GM18907 (cell line): Measurements from ENCODE around the gene BTBD7.

Experiments
- ATAC-seq: cut with Tn5 transposase; IDR thresholded peaks from one replicate; pipeline ENCODE4 v1.9.1; 2021; ENCODE audit warnings: mild to moderate bottlenecking, moderate library complexity; ENCODE audit not compliant: unreplicated experiment

Gene BTBD7

DNA sequence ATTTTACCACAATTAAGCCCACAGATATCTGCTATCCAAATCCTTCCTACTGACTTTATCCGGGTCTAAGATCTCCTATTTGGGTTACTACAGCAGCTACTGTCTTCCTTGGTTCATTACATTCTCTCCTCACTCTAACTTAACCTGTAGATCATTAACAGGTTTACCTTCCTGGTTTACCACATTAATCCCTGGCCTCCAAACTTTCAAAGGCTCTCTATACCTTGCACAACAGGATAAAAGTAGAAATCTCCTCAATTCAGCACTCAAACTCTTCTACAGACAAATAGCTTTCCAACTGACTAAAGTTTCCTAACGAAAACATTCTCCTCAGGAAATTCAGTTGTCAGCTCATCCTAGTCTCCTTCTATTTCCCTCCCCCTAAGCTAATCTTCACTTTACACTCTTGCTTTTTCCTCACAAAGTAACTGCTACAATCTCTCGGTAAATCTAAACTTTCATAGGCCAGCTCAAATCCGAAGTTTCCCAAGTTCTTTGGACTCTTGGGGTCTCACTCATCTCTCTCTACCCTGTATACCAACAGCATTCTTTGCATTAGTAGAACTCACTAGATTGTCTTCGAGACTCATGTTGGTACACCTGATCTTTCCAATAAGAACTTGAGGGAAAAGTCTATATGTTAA is 2.7 kb downstream of the BTBD7 start:
- ATAC-seq: no peak

DNA sequence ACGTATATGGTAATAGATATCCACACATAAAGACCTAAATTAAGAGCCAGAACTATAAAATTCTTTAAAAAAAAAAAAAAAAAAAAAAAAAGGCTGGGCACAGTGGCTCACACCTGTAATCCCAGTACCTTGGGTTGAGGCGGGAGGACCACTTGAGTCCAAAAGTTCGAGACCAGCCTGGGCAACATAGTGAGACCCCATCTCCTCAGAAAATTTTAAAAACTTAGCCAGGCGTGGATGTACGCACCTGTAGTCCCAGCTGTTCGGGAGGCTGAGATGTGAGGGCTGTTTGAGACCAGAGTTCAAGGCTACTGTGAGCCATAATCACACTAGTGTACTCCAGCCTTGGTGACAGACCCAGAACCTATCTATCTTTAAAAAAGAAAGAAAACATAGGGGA is 4.3 kb downstream of the BTBD7 start:
- no peak for ATAC-seq

DNA sequence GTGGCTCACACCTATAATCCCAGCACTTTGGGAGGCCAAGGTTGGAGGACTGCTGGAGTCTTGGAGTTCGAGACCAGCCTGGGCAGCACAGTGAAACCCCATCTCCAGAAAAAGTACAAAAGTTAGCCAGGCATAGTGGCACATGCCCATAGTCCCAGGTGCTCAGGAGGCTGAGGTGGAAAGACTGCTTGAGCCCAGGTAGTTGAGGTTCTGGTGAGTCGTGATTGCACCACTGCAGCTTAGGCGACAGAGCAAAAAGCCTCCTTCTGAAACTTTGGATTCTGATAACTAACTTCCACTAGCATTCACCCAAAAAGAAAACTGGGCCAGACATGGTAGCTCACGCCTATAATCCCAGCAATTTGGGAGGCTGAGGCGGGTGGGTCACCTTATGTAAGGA is 6.6 kb downstream of the BTBD7 start:
- ATAC-seq: no peak

DNA sequence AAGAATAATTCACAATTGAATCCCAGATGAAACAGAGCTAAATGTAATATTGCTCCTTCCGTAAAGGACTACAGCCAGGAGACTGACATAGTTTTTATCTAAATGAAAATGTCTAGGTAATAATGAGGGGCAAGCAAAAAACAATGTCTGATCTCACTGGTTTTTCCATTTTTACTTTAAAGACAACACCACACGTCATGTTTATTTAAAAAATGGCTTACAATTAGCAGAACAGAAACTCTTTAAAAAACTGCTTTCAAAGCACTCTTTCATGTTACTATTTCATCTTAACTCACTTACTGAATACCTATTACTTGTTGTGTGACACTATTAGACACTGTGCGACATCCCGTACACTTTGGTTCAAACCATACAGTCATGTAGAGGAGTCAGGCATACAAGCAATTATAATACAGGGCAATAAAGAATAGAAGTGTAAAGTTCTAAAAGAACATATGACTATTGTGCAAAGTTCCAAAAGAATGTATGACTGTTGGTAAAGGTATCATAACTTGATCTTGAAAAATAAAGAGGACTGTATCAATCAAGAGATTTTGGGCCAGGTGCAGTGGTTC is 9.1 kb downstream of the BTBD7 start:
- ATAC-seq: no peak

DNA sequence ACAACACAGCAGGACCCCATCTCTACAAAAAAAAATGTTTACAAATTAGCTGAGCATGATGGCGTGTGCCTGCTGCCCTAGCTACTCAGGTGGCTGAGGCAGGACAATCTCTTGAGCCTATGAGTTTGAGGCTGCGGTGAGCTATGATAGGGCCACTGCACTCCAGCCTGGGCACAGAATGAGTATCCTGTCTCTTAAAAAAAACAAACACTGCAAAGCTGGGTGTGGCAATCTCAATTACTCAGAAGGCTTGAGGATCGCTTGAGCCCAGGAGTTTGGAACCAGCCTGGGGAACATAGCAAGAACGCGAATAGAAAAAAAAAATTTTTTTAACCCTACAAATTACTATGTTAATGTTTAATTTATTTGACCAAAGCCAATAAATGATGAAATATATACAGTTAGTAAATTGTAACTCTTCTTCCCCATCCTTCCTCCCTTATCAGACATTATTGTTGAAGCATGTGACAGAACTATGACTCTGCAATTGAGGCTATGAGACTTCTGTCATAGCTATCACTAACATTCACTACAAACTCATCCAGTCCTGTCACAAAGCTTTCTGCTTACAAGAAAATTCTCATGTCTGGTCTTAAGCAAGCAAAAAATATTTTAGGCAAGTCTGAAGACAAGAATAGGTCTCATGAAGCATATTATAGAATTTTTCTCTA is 9.8 kb downstream of the BTBD7 start:
- no peak for ATAC-seq

DNA sequence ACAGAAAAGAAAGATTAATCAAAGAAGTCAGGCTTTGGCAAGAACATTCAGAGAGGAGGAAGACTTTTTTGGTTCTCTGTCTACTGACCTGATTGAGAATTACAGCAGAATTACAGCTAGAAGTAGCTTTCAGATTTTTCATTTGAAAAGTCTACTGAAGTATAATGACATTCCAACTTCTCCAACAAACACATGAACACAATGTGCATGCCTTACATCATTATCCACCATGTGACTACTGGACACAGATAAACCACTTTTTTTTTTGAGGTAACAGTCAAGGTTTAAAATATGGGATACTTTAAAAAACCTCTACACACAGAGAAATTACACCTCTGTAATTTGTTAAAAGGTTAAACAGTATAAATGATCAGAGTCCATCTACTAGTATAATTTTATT is 12.3 kb downstream of the BTBD7 start:
- ATAC-seq: no peak

DNA sequence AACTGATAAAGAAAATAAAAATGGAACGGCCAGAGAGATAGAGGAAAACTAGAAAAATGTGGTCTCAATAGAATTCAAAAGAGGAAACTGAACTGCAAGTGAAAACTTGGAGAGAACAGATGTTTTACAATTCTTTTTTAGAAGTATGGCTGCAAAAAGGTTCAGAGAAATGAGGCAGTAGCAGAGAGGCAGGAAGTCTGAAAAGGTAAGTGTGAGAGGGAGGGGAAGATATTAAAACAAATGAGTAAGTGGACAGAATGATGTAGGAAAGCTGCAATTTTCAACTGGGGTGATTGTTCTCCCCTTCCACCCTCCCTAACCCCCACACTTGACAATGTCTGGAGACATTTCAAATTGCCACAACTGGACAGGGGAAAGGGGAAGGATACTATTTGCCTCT is 12.9 kb downstream of the BTBD7 start:
- no peak for ATAC-seq

DNA sequence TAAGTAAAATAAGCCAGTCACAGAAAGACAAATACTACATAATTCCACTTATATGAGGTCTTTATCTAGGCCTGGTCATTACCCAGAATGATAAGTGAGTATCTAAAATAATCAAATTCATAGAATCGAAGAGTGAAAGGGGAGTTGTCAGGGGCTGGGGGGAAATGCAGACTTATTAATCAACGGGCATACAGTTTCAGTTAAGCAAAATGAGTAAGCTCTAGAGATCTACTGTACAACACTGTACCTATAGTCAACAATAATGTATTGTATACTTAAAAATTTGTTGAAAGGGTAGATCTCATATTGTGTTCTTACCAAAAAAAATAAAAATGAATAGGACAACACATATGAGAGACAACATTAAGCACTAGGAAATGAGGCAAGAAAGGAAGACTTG is 13.3 kb downstream of the BTBD7 start:
- no peak for ATAC-seq

DNA sequence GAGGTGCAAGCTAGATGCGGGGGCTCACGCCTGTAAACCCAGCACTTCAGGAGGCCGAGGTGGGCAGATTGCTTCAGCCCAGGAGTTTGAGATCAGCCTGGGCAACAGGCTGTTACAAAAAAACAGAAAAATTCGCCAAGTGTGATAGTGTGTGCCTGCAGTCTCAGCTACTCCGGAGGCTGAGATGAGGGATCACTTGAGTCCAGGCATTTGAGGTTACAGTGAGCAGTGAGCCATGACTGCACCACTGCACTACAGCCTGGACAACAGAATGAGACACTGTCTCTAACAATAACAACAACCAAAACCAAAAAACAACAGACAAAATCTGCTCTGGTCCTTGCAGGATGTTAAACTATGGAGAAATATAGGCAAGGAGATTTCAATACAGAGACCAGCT is 13.9 kb downstream of the BTBD7 start:
- ATAC-seq: no peak

DNA sequence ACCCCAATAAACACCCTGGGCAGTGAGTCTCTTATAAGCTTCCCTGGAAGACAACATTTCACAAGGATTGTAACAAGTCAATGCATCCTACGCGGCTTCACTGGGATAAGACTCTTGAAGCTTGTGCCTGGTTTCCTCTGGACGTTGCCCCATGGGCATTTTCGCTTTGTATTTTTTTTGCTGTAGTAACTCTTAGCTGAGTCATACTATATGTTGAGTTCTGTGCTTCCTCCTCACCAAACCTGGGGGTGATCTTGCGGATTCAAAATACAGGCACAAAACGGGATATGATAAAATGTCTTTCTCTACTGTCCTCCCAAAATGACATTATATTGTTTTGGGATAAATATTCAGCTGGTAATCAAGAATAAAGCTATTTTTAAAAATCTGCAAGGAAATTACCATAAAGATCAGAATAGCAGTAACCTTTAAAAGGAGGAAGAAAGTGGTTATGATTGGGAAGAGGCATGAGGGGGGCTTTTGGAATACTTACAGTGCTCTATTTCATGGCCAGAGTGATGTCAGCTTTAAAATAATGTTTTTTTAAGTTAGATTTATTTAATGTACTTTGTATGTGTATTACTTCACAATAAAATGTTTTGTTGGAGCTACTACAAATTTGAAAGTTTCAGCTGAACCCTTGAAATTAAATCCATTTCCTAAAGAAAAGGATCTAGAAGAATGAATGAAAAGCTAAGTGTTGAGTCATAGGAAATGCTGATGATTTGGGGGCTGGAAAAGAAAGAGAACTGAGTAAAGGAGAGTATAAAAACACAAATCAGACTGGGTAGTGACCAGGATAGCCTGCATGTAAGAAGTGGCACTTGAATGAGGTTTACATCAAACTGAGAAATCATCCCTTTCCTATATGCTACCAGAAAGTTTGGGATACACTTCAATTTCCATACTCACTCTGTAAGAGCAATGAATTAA is 14.7 kb downstream of the BTBD7 start:
- ATAC-seq: no peak

DNA sequence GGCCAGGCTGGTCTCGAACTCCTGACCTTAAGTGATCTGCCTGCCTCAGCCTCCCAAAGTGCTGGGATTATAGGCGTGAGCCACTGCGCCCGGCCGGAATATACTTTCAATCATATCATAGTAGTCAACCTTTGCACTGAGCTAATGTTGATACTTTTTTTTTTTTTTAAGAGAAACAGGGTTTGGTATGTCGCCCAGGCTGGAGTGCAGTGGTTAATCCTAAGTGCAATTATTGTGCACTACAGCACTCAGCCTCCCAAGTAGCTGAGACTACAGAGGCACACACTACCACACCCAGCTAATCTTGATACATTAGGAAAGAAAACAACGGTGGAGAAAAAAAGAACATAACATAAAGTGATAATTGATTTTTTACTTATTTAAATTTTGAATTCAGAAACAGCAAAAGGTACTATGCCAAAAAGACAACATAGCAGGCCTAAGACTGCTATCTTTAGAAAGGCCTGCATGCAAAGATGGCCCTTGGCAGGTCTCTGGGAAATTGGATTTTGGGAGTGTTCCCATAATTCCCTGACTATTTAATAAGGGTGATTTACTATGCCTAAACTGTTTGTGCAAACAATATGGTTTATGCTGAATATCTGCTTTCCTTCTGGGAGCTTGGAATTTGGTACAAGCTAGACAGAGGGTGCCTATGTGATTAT is 15.5 kb downstream of the BTBD7 start:
- no peak for ATAC-seq

DNA sequence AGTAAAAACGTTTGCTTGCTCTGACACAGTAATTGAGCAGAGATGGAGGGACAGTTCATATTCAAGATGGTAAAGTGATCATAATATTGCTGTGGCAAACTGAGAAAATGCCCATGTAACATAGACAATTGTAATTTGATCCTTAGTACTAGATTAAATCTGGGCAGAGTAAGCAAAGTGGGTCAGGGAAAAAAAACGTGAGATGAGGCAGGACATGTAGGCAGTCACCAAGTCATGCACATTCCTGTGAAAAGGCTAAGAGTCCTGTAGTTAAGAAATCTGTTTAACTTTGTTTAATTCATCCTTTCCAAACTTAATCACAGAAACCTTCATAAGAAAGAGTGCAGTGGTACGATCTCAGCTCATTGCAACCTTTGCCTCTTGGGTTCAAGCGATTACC is 16.1 kb downstream of the BTBD7 start:
- no peak for ATAC-seq

DNA sequence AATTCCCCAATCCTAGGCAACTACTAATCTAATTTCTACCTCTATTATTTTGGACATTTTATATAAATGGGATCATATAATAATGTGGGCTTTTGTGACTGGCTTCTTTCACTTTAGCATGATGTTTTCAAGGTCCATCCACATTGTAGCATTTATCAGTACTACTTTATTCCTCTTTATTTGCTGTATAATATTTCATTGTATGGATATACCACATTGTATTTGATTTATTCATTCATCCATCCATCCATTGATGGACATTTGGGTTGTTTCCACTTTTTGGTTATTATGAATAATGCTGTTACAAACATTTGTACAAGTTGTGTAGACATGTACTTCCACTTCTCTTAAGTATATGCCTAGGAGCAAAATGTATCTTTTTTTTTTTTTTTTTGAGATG is 17.3 kb downstream of the BTBD7 start:
- ATAC-seq: no peak

DNA sequence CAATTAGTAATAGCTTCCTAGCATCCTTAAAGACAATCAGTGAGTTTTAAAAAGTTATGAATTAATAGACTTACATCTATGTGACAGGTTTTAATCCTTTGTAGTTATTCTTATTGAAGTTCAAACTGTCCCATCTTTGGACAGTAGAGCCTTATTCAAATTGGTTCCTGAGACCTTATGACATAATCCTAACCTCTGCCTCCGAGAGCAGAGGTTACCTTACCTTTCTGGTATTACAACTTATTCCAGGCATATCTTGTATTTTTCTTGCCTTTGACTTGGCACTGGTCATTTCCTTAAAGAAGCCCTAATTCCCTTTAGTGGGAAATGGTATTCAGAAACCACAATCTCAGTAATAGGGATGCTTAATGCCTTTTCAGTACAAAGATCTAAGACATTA is 21.8 kb downstream of the BTBD7 start:
- no peak for ATAC-seq

DNA sequence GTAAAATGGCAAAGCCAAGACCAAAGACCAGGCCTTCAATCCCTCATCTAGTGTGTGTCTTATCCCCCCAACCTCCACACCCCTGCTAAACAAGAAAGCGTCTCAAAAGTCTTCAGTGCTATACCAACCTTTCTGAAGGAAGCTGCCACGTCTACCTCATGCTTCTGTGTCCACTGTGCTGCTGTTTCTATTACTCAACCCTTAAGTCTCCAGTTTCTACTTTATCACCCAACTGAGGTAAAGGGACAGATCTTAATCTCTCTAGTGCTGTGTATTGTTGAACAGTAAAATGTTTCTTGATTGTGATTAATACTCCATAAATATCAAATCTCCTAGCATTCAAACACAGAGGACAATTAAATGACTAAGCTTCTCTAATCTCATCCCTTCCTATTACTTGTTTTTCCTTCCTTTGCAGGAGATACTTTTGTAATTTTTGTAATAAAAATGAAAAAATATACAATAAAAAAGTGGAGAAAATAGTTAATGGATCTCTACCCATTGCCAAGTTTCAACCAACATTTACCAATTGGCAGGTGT is 23.3 kb downstream of the BTBD7 start:
- ATAC-seq: no peak

DNA sequence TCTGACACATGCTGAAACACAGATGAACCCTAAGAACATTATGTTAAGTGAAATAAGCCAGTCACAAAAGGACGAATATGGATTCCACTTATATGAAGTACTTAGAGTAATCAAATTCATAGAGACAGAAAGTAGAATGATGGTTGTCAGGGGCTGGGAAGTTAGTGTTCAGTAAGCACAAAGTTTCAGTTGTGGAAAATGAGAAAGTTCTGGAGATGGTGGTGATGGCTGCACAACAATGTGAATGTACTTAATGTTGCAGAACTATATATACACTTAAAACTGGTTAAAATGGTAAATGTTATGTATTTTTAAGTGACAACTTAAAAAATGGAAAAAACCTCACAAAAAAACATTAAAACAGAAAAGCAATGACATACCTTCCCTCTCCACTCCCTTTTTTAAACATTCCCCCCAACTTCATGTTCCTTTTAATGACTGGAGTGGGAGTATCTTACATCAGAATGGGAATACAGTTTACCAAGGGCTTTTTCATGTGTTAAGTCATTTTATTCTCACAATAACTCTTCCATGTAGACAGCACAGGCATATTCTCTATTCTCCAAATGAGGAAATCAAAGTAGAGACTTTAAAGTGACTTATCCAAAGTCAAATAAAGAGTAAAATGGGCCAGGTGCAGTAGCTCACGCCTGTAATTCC is 24.0 kb downstream of the BTBD7 start:
- ATAC-seq: no peak

DNA sequence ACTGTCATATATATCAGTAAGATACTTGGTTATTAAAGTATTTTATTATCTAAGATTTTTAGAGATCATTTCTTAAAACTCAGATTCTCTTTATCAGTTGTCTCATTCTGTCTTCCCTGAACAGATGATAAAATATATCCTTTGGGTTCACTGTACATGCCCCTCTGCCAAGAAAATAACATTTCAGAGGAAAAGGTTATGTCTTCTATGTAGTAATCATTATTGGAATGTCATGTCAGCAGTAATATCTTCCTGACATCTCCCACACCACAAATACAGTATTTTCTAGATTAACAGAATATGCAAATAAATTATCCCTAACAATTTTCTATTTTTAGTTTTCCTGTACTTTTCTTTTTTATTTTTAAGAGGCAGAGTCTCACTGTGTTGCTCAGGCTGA is 26.0 kb downstream of the BTBD7 start:
- no peak for ATAC-seq

DNA sequence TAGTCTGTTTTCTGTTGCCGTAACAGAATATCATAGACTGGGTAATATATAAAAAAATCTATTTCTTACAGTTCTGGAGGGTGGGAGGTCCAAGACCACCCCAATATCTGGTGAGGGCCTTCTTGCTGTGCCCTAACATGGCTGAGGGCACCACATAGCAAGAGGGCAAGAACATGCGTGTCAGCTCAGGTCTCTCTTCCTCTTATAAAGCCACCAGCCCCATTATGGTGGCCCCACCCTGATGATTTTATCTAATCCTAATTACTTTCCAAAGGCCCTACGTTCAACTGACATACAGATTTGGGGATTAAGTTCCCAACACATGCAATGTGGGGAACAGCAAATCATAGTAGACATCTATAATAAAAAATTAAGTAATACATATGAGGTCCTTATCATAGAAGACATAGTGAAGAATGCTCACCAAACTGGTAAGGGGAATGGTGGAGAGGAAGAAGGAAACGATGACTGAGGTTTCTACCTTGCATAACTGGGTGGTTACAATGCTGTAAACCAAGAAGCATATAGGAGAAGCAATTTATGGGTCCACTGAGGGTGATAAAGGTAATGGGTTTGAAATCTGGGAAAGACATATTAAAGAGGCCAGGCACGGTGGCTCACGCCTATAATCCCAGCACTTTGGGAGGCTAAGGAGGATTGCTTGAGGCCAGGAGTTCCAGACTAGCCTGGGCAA is 27.0 kb downstream of the BTBD7 start:
- ATAC-seq: no peak

DNA sequence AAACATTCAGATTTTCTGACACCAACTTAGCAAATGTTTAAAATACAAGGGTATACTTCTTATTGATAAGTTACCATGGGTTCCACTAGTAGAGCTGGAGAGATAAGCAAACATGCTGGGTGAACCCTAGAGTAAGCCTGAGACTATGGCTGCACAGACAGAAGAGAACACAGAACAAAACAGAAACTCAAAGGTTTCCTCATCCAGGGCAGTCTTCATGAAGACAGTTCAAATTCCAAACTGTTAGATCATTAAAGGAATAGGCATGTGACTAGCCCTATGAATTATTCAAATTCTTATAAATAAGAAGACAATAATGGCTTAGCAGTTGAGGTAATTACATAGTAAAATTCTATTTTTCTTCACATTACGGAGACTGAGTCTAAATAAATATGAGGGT is 28.1 kb downstream of the BTBD7 start:
- ATAC-seq: no peak

DNA sequence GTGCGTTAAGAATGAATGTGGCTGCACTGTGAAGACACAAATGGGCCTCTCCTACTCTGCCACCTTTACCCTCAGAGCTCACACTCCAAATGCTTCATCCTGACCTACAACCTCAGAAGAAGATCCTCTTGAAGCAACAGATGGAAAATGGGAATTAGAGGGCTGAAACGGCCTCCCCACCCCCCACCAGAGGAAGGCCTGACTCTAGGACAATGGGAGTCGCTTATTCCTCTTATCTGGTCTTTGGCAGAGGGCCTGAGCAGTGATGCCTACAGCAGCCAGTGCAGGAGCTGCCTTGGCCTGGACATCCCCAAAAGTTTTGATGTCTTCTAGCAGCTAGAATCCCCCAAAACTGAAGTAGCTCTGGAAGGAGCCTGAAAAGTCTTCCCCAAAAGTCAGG is 29.2 kb downstream of the BTBD7 start:
- ATAC-seq: no peak
